GM12801 (cell line): Measurements from ENCODE around the gene PHGDH.

ENCODE experiments used
- TF ChIP-seq, protein P1 (sequence below): IDR thresholded peaks from one replicate; pipeline ENCODE4 v1.5.1; 2011; ENCODE audit warnings: control low read depth; ENCODE audit not compliant: insufficient read length; ENCODE audit errors: extremely low read depth

The PHGDH gene

DNA sequence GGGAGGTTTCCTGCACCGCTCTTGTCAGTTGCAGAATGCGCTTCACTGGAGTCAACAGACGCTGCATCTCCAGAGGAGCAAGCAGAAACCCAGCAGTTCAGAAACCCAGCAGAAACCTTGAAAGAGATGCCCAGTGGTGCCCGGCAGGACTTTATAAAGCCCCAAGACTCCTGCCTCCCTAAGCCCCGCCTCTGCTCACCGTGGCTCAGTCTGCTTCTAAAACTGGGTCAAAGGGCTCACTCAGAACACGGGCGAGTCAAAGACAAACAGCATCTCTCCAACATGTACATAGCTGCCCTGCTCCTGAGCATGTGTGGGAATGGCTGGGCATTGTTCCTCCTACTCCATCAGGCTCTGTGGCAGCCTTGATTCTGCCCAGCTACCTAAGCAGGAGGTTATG is 57.0 kb downstream of the PHGDH start, which contains the start of gene HMGCS2:
HMGCS2 (minus strand) TSS at position 128 of the 400 bp plus-strand sequence; CDS start at position 67, 61 bp downstream.
- TF ChIP-seq, protein P1, sequence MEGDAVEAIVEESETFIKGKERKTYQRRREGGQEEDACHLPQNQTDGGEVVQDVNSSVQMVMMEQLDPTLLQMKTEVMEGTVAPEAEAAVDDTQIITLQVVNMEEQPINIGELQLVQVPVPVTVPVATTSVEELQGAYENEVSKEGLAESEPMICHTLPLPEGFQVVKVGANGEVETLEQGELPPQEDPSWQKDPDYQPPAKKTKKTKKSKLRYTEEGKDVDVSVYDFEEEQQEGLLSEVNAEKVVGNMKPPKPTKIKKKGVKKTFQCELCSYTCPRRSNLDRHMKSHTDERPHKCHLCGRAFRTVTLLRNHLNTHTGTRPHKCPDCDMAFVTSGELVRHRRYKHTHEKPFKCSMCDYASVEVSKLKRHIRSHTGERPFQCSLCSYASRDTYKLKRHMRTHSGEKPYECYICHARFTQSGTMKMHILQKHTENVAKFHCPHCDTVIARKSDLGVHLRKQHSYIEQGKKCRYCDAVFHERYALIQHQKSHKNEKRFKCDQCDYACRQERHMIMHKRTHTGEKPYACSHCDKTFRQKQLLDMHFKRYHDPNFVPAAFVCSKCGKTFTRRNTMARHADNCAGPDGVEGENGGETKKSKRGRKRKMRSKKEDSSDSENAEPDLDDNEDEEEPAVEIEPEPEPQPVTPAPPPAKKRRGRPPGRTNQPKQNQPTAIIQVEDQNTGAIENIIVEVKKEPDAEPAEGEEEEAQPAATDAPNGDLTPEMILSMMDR, result no peak

DNA sequence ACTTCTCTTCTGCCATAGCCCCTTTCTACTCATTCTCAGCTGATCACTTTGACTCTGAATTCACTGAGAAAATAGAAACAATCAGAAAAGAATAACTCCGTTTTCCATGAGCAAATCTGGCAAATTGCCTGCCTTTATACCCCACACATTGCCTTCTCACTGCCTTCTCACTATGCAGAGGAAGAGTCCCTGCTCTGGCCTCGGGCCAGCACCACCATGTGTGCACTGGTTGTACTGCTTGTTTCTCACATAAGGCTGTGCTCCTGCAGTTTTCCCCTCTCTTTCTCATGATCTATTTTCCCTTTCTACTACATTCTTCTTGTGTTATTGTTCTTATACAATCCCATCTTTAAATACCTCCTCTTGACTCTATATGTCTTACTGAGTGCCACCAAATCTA is 59.3 kb downstream of the PHGDH start:
- TF ChIP-seq, protein P1, result no peak

DNA sequence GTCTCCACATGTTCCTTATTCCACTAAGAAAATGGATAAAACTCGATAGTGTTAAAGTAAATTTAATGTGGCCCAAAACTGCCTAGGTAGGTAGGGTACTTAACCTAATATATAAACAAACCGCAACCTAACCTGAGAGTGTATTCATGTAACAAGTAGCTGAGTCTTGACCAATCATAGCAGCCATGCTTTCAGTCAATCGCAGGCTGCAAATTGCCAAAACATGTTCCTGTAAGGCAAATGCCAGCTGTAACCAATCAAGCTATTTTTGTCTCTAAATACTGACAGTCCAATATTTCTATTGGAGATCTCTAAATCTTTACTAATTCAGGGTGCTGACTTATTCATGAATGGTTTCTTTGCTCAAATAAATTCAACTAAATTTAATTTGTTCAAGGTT is 60.0 kb downstream of the PHGDH start:
- TF ChIP-seq, protein P1, result no peak

DNA sequence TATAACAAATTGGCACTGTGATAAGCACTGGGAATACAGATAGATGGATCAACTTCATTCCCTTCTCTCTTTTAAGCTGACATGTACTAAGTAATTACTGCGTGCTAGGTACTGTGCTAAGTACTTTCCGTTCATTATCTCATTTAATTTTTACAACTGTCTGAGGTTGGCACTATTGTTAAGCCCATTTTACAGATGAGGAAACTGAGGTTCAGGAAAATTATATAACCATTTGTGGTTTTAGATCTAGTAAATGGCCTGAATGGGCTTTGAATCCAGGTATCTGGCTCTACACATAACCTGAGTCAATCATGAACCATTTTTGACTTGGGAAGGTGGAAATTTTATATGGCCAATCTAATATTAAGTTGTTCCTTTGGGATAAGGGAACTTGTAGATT is 60.6 kb downstream of the PHGDH start:
- TF ChIP-seq, protein P1, result no peak

DNA sequence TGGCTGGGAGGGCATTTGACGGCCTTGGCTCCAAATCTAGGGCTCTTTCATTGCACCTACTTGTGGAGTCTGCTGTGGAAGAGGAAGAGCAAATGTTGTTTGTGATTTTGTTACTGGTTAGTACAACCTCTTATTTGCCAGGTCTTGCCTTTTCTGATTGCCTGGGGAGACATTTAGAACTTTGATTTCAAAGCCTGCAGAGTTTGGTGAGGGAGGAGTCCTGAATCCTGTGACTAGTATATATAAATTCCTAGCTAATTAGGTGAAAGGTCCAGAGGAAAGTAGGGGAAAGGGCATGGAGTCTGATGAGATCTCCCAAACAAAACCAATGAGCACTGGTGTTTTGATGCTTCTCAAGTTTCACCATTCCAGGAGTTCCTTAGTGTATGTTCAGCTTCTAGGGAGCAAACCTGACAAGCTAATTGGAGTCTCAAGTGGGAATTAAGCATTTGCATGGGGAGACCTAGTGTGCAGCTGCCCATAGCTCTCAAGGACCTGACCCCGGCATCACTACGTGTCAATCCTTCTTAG is 62.0 kb downstream of the PHGDH start:
- TF ChIP-seq, protein P1, result no peak

DNA sequence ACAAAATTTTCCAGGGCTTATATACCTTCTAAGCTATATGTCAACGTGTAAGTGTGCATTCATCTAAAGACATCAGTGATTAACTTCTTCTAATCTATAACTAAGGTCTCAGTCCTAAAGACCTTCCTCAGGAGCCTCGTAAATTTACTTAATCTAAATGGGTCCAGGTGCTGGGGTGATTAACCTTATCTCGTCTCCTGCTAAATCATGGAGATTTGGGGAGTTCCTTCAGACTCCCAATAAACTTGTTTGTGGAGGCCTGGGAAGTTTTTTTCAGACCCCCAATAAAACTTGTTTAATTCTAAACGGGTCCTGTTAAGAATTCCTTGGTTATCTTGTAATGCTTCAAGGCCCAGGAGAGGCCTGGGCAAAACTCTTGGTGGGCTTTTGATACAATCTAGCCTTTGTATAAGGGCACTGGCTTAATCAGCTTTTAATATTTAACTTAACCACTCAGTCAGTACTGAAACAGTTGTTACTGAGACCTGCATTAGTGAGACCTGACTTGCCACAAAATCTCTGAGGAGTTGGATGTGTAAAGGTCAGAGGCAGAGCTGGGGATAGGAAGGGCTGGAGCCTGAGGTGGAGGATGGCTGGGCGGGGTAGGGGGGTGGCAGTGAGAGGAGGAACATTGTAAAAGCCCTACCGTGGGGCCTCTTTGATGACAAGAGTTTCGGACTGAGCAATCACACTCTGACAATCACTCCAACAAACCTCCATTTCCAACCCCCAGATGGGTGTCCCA is 63.2 kb downstream of the PHGDH start:
- TF ChIP-seq, protein P1, result no peak

DNA sequence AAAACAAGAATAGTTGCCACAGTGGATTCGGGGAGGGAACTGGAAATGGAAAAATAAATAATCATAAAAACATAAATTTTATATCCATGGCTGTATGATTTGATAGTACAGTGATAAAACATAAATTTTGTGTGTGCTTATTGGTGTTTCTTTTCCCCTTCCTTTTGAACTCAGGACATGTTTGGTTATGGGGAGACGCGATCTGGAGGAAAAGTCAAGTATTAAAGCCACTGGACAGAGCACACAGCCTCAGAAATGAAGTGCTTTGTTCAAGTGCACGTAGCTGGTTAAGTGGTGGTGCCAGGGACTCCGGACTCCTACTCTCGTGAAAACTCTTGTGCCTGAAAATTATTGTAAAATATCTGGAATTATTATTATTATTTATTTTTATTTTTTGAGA is 66.6 kb downstream of the PHGDH start:
- TF ChIP-seq, protein P1, result no peak
